Glutamatergic neuron (in vitro differentiated cells): ENCODE results near the gene PRR12. TPM values are rescaled to one million over a fixed set of nuclear protein-coding genes. Genes with fewer than 3 reads are reported as not detected.

Experiments used
- DNase-seq: peaks from one replicate; pipeline ENCODE4 v3.0.0; 2022
- H3K27ac Mint-ChIP-seq: one replicate; pipeline ENCODE4 v1.8.0; 2020; ENCODE audit warnings: mild to moderate bottlenecking, mixed read lengths, inconsistent platforms; ENCODE audit not compliant: unreplicated experiment
- H3K27me3 Mint-ChIP-seq: one replicate; pipeline ENCODE4 v1.8.0; 2020; ENCODE audit warnings: mild to moderate bottlenecking, moderate library complexity, mixed read lengths, inconsistent platforms; ENCODE audit not compliant: unreplicated experiment
- H3K36me3 Mint-ChIP-seq: one replicate; pipeline ENCODE4 v1.8.0; 2020; ENCODE audit warnings: mild to moderate bottlenecking, mixed read lengths, inconsistent platforms; ENCODE audit not compliant: unreplicated experiment
- H3K4me1 Mint-ChIP-seq: one replicate; pipeline ENCODE4 v1.8.0; 2020; ENCODE audit warnings: mild to moderate bottlenecking, low read depth, mixed read lengths, inconsistent platforms; ENCODE audit not compliant: unreplicated experiment
- H3K4me3 Mint-ChIP-seq: one replicate; pipeline ENCODE4 v1.8.0; 2020; ENCODE audit warnings: mild to moderate bottlenecking, mixed read lengths, inconsistent platforms; ENCODE audit not compliant: unreplicated experiment
- H3K9me3 Mint-ChIP-seq: one replicate; pipeline ENCODE4 v1.8.0; 2020; ENCODE audit warnings: mild to moderate bottlenecking, moderate library complexity, mixed read lengths, inconsistent platforms; ENCODE audit not compliant: unreplicated experiment
- CTCF ChIP-seq: fragments of 200-600 bp; sonication (generic); IDR thresholded peaks from one replicate; pipeline ENCODE4 v1.5.0; 2021; ENCODE audit not compliant: partially characterized antibody, unreplicated experiment
- total RNA-seq: library from RNA; stranded (reverse); fragmentation: NEBNext Ultra II Directional; extraction: Animal tissue kit (Norgen Biotek cat#: 25700); gene quantifications from one replicate; pipeline ENCODE4 v1.2.1, GENCODE V29; 2021; ENCODE audit not compliant: unreplicated experiment

PRR12 gene
- total RNA-seq, 1 donor from 2014 or later, result 39.2 TPM

- DNase-seq, result no peak
- H3K36me3 Mint-ChIP-seq, result no peaks in the 10 kb centered on the region
- no peaks in the 10 kb centered on the region for H3K27me3 Mint-ChIP-seq
- TF ChIP-seq CTCF, result no peak
- no peaks in the 10 kb centered on the region for H3K4me1 Mint-ChIP-seq
- no peak overlapping the region for H3K27ac Mint-ChIP-seq
- no peak overlapping the region for H3K4me3 Mint-ChIP-seq
- H3K9me3 Mint-ChIP-seq, result peaks cover 3% of the 10 kb centered on the region
These were observed 34.3 kb downstream of the PRR12 start for GRCh38 chr19:49624967-49625910.

GRCh38 chr19:49626226-49626625 is 35.2 kb downstream of the PRR12 start:
- Mint-ChIP-seq H3K27ac (no peak overlapping the region), H3K36me3 (no peaks in the 10 kb centered on the region), H3K4me1 (no peaks in the 10 kb centered on the region), H3K9me3 (peaks cover 3% of the 10 kb centered on the region), H3K27me3 (no peaks in the 10 kb centered on the region), H3K4me3 (no peak overlapping the region)
- no peak for TF ChIP-seq CTCF
- no peak for DNase-seq

- Mint-ChIP-seq H3K9me3 (peaks cover 2% of the 10 kb centered on the region), H3K4me1 (no peaks in the 10 kb centered on the region), H3K4me3 (no peak overlapping the region), H3K27me3 (no peaks in the 10 kb centered on the region), H3K27ac (no peak overlapping the region), H3K36me3 (no peaks in the 10 kb centered on the region)
- TF ChIP-seq CTCF, result no peak
- no peak for DNase-seq
These were observed 38.7 kb downstream of the PRR12 start for GRCh38 chr19:49629659-49630058.

GRCh38 chr19:49631014-49631588 is 40.1 kb downstream of the PRR12 start:
- no peak overlapping the region for H3K4me3 Mint-ChIP-seq
- H3K36me3 Mint-ChIP-seq, result no peaks in the 10 kb centered on the region
- H3K9me3 Mint-ChIP-seq, result peaks cover 2% of the 10 kb centered on the region
- peak overlapping the region; percentile 34 for H3K27ac Mint-ChIP-seq
- peaks cover 6% of the 10 kb centered on the region for H3K27me3 Mint-ChIP-seq
- peaks cover 4% of the 10 kb centered on the region for H3K4me1 Mint-ChIP-seq
- no peak for TF ChIP-seq CTCF
- no peak for DNase-seq
